ENCODE measurements around the gene MMP19. TPM values are rescaled to one million over a fixed set of nuclear protein-coding genes. Genes with fewer than 3 reads are reported as not detected.

MMP19 gene
- total RNA-seq, 2 donors from 2014 or later: 0.40 to 2.1 TPM

GRCh38 chr12:55847033-55847432 is 4.3 kb upstream of the MMP19 start:
- H3K9me3 ChIP-seq (ENCODE audit: control insufficient read depth, low read length): no peaks in the 10 kb centered on the region
- Mint-ChIP-seq H3K4me3 (no peak overlapping the region), H3K9me3 (no peaks in the 10 kb centered on the region), H3K36me3 (ENCODE audit: low read depth) (no peaks in the 10 kb centered on the region), H3K27me3 (ENCODE audit: insufficient read depth) (peaks cover 6% of the 10 kb centered on the region), H3K27ac (no peak overlapping the region), H3K4me1 (peaks cover 19% of the 10 kb centered on the region)
- no peak for TF ChIP-seq CTCF (conservative IDR thresholded peaks at IDR 0.05)
- no peak overlapping the region for H3K9ac ChIP-seq (ENCODE audit: extremely low read depth, low read length, poor library complexity, severe bottlenecking)
- H3K36me3 ChIP-seq (ENCODE audit: control insufficient read depth, insufficient read depth, low read length): no peaks in the 10 kb centered on the region
- H3K27me3 ChIP-seq (ENCODE audit: control insufficient read depth, insufficient read depth, low read length, poor library complexity, severe bottlenecking): no peaks in the 10 kb centered on the region
- peaks cover 14% of the 10 kb centered on the region for H3K4me1 ChIP-seq (ENCODE audit: control insufficient read depth, insufficient read depth, low read length)
- DNase-seq: no peak
- no peak overlapping the region for H3K4me3 ChIP-seq (ENCODE audit: low read length)
- H3K27ac ChIP-seq (ENCODE audit: low read depth, low read length): no peak overlapping the region
- WGBS, 2 experiments (ENCODE audit: insufficient coverage in 1 of 2, insufficient read length in 1 of 2): 87% methylated on average over 3 of the region's 3 CpGs; no CpG with 5 or more reads in 1 of the 2 experiments

- Mint-ChIP-seq H3K4me3 (no peak overlapping the region), H3K27ac (no peak overlapping the region), H3K4me1 (peaks cover 18% of the 10 kb centered on the region), H3K27me3 (ENCODE audit: insufficient read depth) (peaks cover 4% of the 10 kb centered on the region), H3K36me3 (ENCODE audit: low read depth) (no peaks in the 10 kb centered on the region), H3K9me3 (no peaks in the 10 kb centered on the region)
- H3K4me1 ChIP-seq (ENCODE audit: control insufficient read depth, insufficient read depth, low read length): peaks cover 14% of the 10 kb centered on the region
- WGBS, 2 experiments (ENCODE audit: insufficient coverage in 1 of 2, insufficient read length in 1 of 2): 93% methylated on average over 3 to 7 of the region's 7 CpGs
- no peak overlapping the region for H3K9ac ChIP-seq (ENCODE audit: extremely low read depth, low read length, poor library complexity, severe bottlenecking)
- no peak for DNase-seq
- H3K36me3 ChIP-seq (ENCODE audit: control insufficient read depth, insufficient read depth, low read length): no peaks in the 10 kb centered on the region
- no peaks in the 10 kb centered on the region for H3K9me3 ChIP-seq (ENCODE audit: control insufficient read depth, low read length)
- H3K4me3 ChIP-seq (ENCODE audit: low read length): no peak overlapping the region
- no peaks in the 10 kb centered on the region for H3K27me3 ChIP-seq (ENCODE audit: control insufficient read depth, insufficient read depth, low read length, poor library complexity, severe bottlenecking)
- no peak overlapping the region for H3K27ac ChIP-seq (ENCODE audit: low read depth, low read length)
- no peak for TF ChIP-seq CTCF (conservative IDR thresholded peaks at IDR 0.05)
These were observed 3.2 kb upstream of the MMP19 start for GRCh38 chr12:55845785-55846496.

- no peaks in the 10 kb centered on the region for H3K9me3 Mint-ChIP-seq
- H3K4me1 Mint-ChIP-seq: peaks cover 12% of the 10 kb centered on the region
- no peak overlapping the region for H3K27ac ChIP-seq (ENCODE audit: low read depth, low read length)
- H3K9ac ChIP-seq (ENCODE audit: extremely low read depth, low read length, poor library complexity, severe bottlenecking): no peak overlapping the region
- H3K27me3 ChIP-seq (ENCODE audit: control insufficient read depth, insufficient read depth, low read length, poor library complexity, severe bottlenecking): no peaks in the 10 kb centered on the region
- no peaks in the 10 kb centered on the region for H3K9me3 ChIP-seq (ENCODE audit: control insufficient read depth, low read length)
- no peak for TF ChIP-seq CTCF (conservative IDR thresholded peaks at IDR 0.05)
- peaks cover 9% of the 10 kb centered on the region for H3K4me1 ChIP-seq (ENCODE audit: control insufficient read depth, insufficient read depth, low read length)
- H3K36me3 Mint-ChIP-seq (ENCODE audit: low read depth): no peaks in the 10 kb centered on the region
- 90 to 100% methylated on average over 1 to 3 of the region's 5 CpGs for WGBS, 2 experiments (ENCODE audit: insufficient coverage in 1 of 2, insufficient read length in 1 of 2)
- no peak overlapping the region for H3K4me3 Mint-ChIP-seq
- H3K36me3 ChIP-seq (ENCODE audit: control insufficient read depth, insufficient read depth, low read length): no peaks in the 10 kb centered on the region
- H3K27me3 Mint-ChIP-seq (ENCODE audit: insufficient read depth): peaks cover 4% of the 10 kb centered on the region
- no peak overlapping the region for H3K4me3 ChIP-seq (ENCODE audit: low read length)
- no peak for DNase-seq
- H3K27ac Mint-ChIP-seq: no peak overlapping the region
These were observed 2.6 kb upstream of the MMP19 start for GRCh38 chr12:55845361-55845760.
